ENCODE measurements around the gene SLC41A1. TPM values are rescaled to one million over a fixed set of nuclear protein-coding genes. Genes with fewer than 3 reads are reported as not detected.

SLC41A1 gene
- total RNA-seq, 1 donor from 2014 or later = 22.4 TPM

- FAIRE-seq (no peak), DNase-seq (ENCODE audit: low read depth) (no peak)
- Histone ChIP-seq H3K9ac (ENCODE audit: low read length) (no peak overlapping the region), H3K79me2 (ENCODE audit: insufficient read depth, low read length) (no peaks in the 10 kb centered on the region), H3K4me2 (ENCODE audit: low read length) (no peak overlapping the region), H3K4me3 (ENCODE audit: insufficient read depth, low read depth, low read length) (no peak overlapping the region), H3K9me3 (ENCODE audit: insufficient read depth, low read depth, low read length) (no peaks in the 10 kb centered on the region), H3K27ac (ENCODE audit: low read depth, low read length) (no peak overlapping the region), H3K36me3 (ENCODE audit: insufficient read depth, low read length) (no peaks in the 10 kb centered on the region), H3K27me3 (ENCODE audit: insufficient read depth, low read length) (no peaks in the 10 kb centered on the region), H4K20me1 (ENCODE audit: insufficient read depth, low read length) (no peaks in the 10 kb centered on the region), H3K4me1 (ENCODE audit: insufficient read depth, low read length) (no peaks in the 10 kb centered on the region), H2AFZ (ENCODE audit: low read depth, low read length) (no peak overlapping the region)
- Mint-ChIP-seq H3K9me3 (ENCODE audit: unreplicated experiment) (no peaks in the 10 kb centered on the region), H3K4me3 (ENCODE audit: unreplicated experiment) (no peak overlapping the region), H3K27ac (ENCODE audit: unreplicated experiment) (no peak overlapping the region), H3K27me3 (ENCODE audit: low read depth, unreplicated experiment) (no peaks in the 10 kb centered on the region), H3K36me3 (ENCODE audit: low read depth, unreplicated experiment) (peaks cover under 1% of the 10 kb centered on the region), H3K4me1 (ENCODE audit: low read depth, unreplicated experiment) (peaks cover 6% of the 10 kb centered on the region)
- TF ChIP-seq EZH2 (IDR thresholded peaks at IDR 0.05; ENCODE audit: insufficient read depth, low read length) (no peak), CTCF (IDR thresholded peaks at IDR 0.05; ENCODE audit: insufficient read depth, low read depth, low read length) (no peak)
Measured at GRCh38 chr1:205763980-205764379, 49.0 kb downstream of the SLC41A1 start.

- no peak overlapping the region for H3K9ac ChIP-seq (ENCODE audit: low read length)
- H3K4me2 ChIP-seq (ENCODE audit: low read length) = no peak overlapping the region
- no peak overlapping the region for H3K27ac ChIP-seq (ENCODE audit: low read depth, low read length)
- Mint-ChIP-seq H3K9me3 (ENCODE audit: unreplicated experiment) (peaks cover 2% of the 10 kb centered on the region), H3K27me3 (ENCODE audit: low read depth, unreplicated experiment) (peaks cover 2% of the 10 kb centered on the region), H3K27ac (ENCODE audit: unreplicated experiment) (no peak overlapping the region), H3K36me3 (ENCODE audit: low read depth, unreplicated experiment) (no peaks in the 10 kb centered on the region), H3K4me1 (ENCODE audit: low read depth, unreplicated experiment) (no peaks in the 10 kb centered on the region), H3K4me3 (ENCODE audit: unreplicated experiment) (no peak overlapping the region)
- no peaks in the 10 kb centered on the region for H3K79me2 ChIP-seq (ENCODE audit: insufficient read depth, low read length)
- H3K36me3 ChIP-seq (ENCODE audit: insufficient read depth, low read length) = no peaks in the 10 kb centered on the region
- FAIRE-seq = no peak
- no peak overlapping the region for H3K4me3 ChIP-seq (ENCODE audit: insufficient read depth, low read depth, low read length)
- H4K20me1 ChIP-seq (ENCODE audit: insufficient read depth, low read length) = no peaks in the 10 kb centered on the region
- no peaks in the 10 kb centered on the region for H3K4me1 ChIP-seq (ENCODE audit: insufficient read depth, low read length)
- H3K9me3 ChIP-seq (ENCODE audit: insufficient read depth, low read depth, low read length) = no peaks in the 10 kb centered on the region
- no peak overlapping the region for H2AFZ ChIP-seq (ENCODE audit: low read depth, low read length)
- H3K27me3 ChIP-seq (ENCODE audit: insufficient read depth, low read length) = peaks cover 5% of the 10 kb centered on the region
- no peak for DNase-seq (ENCODE audit: low read depth)
- TF ChIP-seq EZH2 (IDR thresholded peaks at IDR 0.05; ENCODE audit: insufficient read depth, low read length) (no peak), CTCF (IDR thresholded peaks at IDR 0.05; ENCODE audit: insufficient read depth, low read depth, low read length) (no peak)
Measured at GRCh38 chr1:205760606-205761005, 52.4 kb downstream of the SLC41A1 start.

- no peaks in the 10 kb centered on the region for H3K4me1 Mint-ChIP-seq (ENCODE audit: low read depth, unreplicated experiment)
- FAIRE-seq = no peak
- no peaks in the 10 kb centered on the region for H3K36me3 Mint-ChIP-seq (ENCODE audit: low read depth, unreplicated experiment)
- no peak for DNase-seq (ENCODE audit: low read depth)
- TF ChIP-seq EZH2 (IDR thresholded peaks at IDR 0.05; ENCODE audit: insufficient read depth, low read length) = no peak
- TF ChIP-seq CTCF (IDR thresholded peaks at IDR 0.05; ENCODE audit: insufficient read depth, low read depth, low read length) = no peak
- Histone ChIP-seq H3K79me2 (ENCODE audit: insufficient read depth, low read length) (no peaks in the 10 kb centered on the region), H3K9ac (ENCODE audit: low read length) (no peak overlapping the region), H3K27me3 (ENCODE audit: insufficient read depth, low read length) (peaks cover 17% of the 10 kb centered on the region), H3K27ac (ENCODE audit: low read depth, low read length) (no peak overlapping the region), H3K4me3 (ENCODE audit: insufficient read depth, low read depth, low read length) (no peak overlapping the region), H4K20me1 (ENCODE audit: insufficient read depth, low read length) (no peaks in the 10 kb centered on the region), H3K36me3 (ENCODE audit: insufficient read depth, low read length) (no peaks in the 10 kb centered on the region), H3K4me2 (ENCODE audit: low read length) (no peak overlapping the region), H2AFZ (ENCODE audit: low read depth, low read length) (no peak overlapping the region), H3K9me3 (ENCODE audit: insufficient read depth, low read depth, low read length) (no peaks in the 10 kb centered on the region), H3K4me1 (ENCODE audit: insufficient read depth, low read length) (no peaks in the 10 kb centered on the region)
- no peak overlapping the region for H3K4me3 Mint-ChIP-seq (ENCODE audit: unreplicated experiment)
- H3K9me3 Mint-ChIP-seq (ENCODE audit: unreplicated experiment) = peaks cover 2% of the 10 kb centered on the region
- H3K27me3 Mint-ChIP-seq (ENCODE audit: low read depth, unreplicated experiment) = peaks cover 2% of the 10 kb centered on the region
- H3K27ac Mint-ChIP-seq (ENCODE audit: unreplicated experiment) = no peak overlapping the region
Measured at GRCh38 chr1:205756552-205756951, 56.4 kb downstream of the SLC41A1 start.
